GM12892 (cell line): ENCODE results near the gene SLC25A23.

ENCODE experiments used
- POLR2A ChIP-seq: IDR thresholded peaks from 2 replicates; pipeline ENCODE4 v1.6.1; 2011; ENCODE audit warnings: low read depth, low read length, control low read depth
- POLR2AphosphoS5 ChIP-seq: IDR thresholded peaks from 2 replicates; pipeline ENCODE4 v1.6.1; 2011; ENCODE audit warnings: low read depth, low read length, control low read depth

GRCh38 chr19:6483235-6483634 lies 23.6 kb upstream of the SLC25A23 start:
- no peak for TF ChIP-seq POLR2AphosphoS5
- no peak for TF ChIP-seq POLR2A
